Endometrial microvascular endothelial cells (primary cell): ENCODE measurements around the gene ENOSF1. TPM values are rescaled to one million over a fixed set of nuclear protein-coding genes. Genes with fewer than 3 reads are reported as not detected.

Source experiments
- total RNA-seq: library from RNA; depleted of rRNA; stranded (reverse); fragments of >200 nt; gene quantifications from one replicate; pipeline ENCODE4 v1.2.3, GENCODE V29; 2015; ENCODE audit errors: inconsistent ontology term

ENOSF1 gene
- total RNA-seq, 1 donor from 2014 or later = 27.4 TPM

Other genes starting within 250 kb of the ENOSF1 start
- gene COLEC12, start 211.9 kb downstream of the ENOSF1 start, total RNA-seq = not detected
- gene CETN1, start 132.2 kb downstream of the ENOSF1 start, total RNA-seq = not detected
- not detected for gene CLUL1, start 115.6 kb downstream of the ENOSF1 start, total RNA-seq
- 86.5 TPM for gene TYMS, start 55.0 kb downstream of the ENOSF1 start, total RNA-seq
- 153 TPM for gene YES1, start 99.6 kb upstream of the ENOSF1 start, total RNA-seq
- not detected for gene ADCYAP1, start 192.2 kb upstream of the ENOSF1 start, total RNA-seq